Eye (tissue), 1 donor: ENCODE results near the gene TBC1D10A.

Source experiments
- DNase-seq: peaks from one replicate; pipeline ENCODE4 v3.0.0-alpha.2; 2015

The TBC1D10A gene

GRCh38 chr22:30326706-30327362, at the start of gene TBC1D10A:
Gene TBC1D10A, minus strand, starts transcription at chr22:30326941. Its CDS starts 60 bp downstream, at chr22:30326881.
- peak; percentile 93 for DNase-seq

- DNase-seq, result no peak
Measured at GRCh38 chr22:30375312-30375849, 48.6 kb upstream of the TBC1D10A start.

- peak; percentile 67 for DNase-seq
Measured at GRCh38 chr22:30373331-30374325, 46.9 kb upstream of the TBC1D10A start.

GRCh38 chr22:30372915-30373314, 46.2 kb upstream of the TBC1D10A start:
- no peak for DNase-seq

- no peak for DNase-seq
Measured at GRCh38 chr22:30371981-30372380, 45.2 kb upstream of the TBC1D10A start.

- no peak for DNase-seq
Measured at GRCh38 chr22:30371321-30371720, 44.6 kb upstream of the TBC1D10A start.

GRCh38 chr22:30370641-30371230, 44.0 kb upstream of the TBC1D10A start:
- peak; percentile 60 for DNase-seq

- DNase-seq, result no peak
Measured at GRCh38 chr22:30368420-30368819, 41.7 kb upstream of the TBC1D10A start.

GRCh38 chr22:30365891-30366290, 39.1 kb upstream of the TBC1D10A start:
- no peak for DNase-seq

- no peak for DNase-seq
Measured at GRCh38 chr22:30362651-30363281, 36.0 kb upstream of the TBC1D10A start.

GRCh38 chr22:30361916-30362650, 35.3 kb upstream of the TBC1D10A start:
- DNase-seq, result no peak

- no peak for DNase-seq
Measured at GRCh38 chr22:30358541-30358940, 31.8 kb upstream of the TBC1D10A start.

GRCh38 chr22:30357650-30358215, 31.0 kb upstream of the TBC1D10A start:
- no peak for DNase-seq

GRCh38 chr22:30357236-30357570, 30.5 kb upstream of the TBC1D10A start:
- DNase-seq, result no peak

GRCh38 chr22:30356449-30357235, 29.9 kb upstream of the TBC1D10A start, which contains the start of the genes CCDC157 and SF3A1:
Gene CCDC157, plus strand, starts transcription at chr22:30357007. Its CDS starts 8,994 bp downstream, at chr22:30366001.
Gene SF3A1, minus strand, starts transcription at chr22:30356894. Its CDS starts 102 bp downstream, at chr22:30356792.
- DNase-seq, result peak; percentile 97

- DNase-seq, result no peak
Measured at GRCh38 chr22:30354644-30355043, 27.9 kb upstream of the TBC1D10A start.

GRCh38 chr22:30351226-30351625, 24.5 kb upstream of the TBC1D10A start:
- DNase-seq, result no peak

- DNase-seq, result peak; percentile 53
Measured at GRCh38 chr22:30348809-30349208, 22.1 kb upstream of the TBC1D10A start.

GRCh38 chr22:30348404-30348803, 21.7 kb upstream of the TBC1D10A start:
- DNase-seq, result no peak

GRCh38 chr22:30347255-30347892, 20.6 kb upstream of the TBC1D10A start:
- no peak for DNase-seq
